PC-9 (cell line): ENCODE results near the gene MTG1.

ENCODE experiments used
- EZH2 ChIP-seq: fragments of 200-600 bp; sonication (generic); IDR thresholded peaks from 2 replicates; pipeline ENCODE4 v1.8.0; 2017; ENCODE audit warnings: antibody characterized with exemption, low read depth
- TF ChIP-seq, protein P1 (sequence below): fragments of 200-600 bp; sonication (generic); conservative IDR thresholded peaks from 2 replicates; pipeline ENCODE4 v1.6.1; 2017; ENCODE audit warnings: mixed run types, antibody characterized with exemption, mild to moderate bottlenecking, moderate library complexity

DNA sequence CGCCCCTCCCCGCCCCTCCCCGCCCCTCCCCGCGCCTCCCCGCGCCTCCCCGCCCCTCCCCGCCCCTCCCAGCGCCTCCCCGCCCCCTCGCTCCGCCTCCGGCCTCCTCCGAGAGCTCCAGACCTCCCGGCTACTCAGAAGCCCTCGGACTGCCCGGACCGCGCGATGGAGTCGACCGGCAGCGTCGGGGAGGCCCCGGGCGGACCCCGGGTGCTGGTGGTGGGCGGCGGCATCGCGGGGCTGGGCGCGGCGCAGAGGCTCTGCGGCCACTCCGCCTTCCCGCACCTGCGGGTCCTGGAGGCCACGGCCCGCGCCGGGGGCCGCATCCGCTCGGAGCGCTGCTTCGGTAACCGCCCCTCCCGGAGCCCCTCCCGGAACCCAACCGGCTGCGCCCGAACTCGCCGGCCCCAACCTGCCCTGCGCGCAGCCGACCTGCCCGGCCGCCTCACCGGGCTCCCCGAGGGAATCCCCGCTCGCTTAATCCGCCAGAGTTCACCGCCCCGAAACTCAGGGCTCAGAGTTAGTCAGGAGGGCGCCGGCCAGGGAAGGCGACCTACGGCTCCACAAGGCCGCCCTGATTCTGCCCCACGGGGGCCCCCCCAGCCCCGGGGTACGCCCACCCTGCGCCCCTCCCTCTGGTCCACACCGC, 14.7 kb upstream of the MTG1 start, which contains the start of gene PAOX:
- TF ChIP-seq EZH2: no peak
- TF ChIP-seq, protein P1, sequence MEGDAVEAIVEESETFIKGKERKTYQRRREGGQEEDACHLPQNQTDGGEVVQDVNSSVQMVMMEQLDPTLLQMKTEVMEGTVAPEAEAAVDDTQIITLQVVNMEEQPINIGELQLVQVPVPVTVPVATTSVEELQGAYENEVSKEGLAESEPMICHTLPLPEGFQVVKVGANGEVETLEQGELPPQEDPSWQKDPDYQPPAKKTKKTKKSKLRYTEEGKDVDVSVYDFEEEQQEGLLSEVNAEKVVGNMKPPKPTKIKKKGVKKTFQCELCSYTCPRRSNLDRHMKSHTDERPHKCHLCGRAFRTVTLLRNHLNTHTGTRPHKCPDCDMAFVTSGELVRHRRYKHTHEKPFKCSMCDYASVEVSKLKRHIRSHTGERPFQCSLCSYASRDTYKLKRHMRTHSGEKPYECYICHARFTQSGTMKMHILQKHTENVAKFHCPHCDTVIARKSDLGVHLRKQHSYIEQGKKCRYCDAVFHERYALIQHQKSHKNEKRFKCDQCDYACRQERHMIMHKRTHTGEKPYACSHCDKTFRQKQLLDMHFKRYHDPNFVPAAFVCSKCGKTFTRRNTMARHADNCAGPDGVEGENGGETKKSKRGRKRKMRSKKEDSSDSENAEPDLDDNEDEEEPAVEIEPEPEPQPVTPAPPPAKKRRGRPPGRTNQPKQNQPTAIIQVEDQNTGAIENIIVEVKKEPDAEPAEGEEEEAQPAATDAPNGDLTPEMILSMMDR: no peak
